Fibroblast of lung (primary cell): ENCODE results near the gene SLC22A7. TPM values are rescaled to one million over a fixed set of nuclear protein-coding genes. Genes with fewer than 3 reads are reported as not detected.

ENCODE experiments used
- DNase-seq, 2 donors: peaks; one replicate each; pipeline versions ENCODE4 v3.0.0 to v3.0.0-alpha.2; 2010; ENCODE audit warnings: low read depth in 2 of 2
- H2AFZ ChIP-seq: 2 replicates; pipeline ENCODE4 v1.5.1; 2012; ENCODE audit warnings: low read length, control low read depth, inconsistent platforms
- H3K27ac ChIP-seq: 2 replicates; pipeline ENCODE4 v1.5.1; 2011; ENCODE audit warnings: low read length, control low read depth; ENCODE audit not compliant: insufficient read depth
- H3K27me3 ChIP-seq: 2 replicates; pipeline ENCODE4 v1.5.1; 2011; ENCODE audit warnings: mild to moderate bottlenecking, low read length; ENCODE audit not compliant: control insufficient read depth, insufficient read depth
- H3K36me3 ChIP-seq: 2 replicates; pipeline ENCODE4 v1.5.1; 2011; ENCODE audit warnings: low read length; ENCODE audit not compliant: control insufficient read depth, insufficient read depth
- H3K4me1 ChIP-seq: 2 replicates; pipeline ENCODE4 v1.5.1; 2011; ENCODE audit warnings: low read length; ENCODE audit not compliant: control insufficient read depth, insufficient read depth; ENCODE audit errors: extremely low read depth
- H3K4me2 ChIP-seq: 2 replicates; pipeline ENCODE4 v1.5.1; 2011; ENCODE audit warnings: low read length, control low read depth; ENCODE audit not compliant: insufficient read depth; ENCODE audit errors: extremely low read depth
- H3K4me3 ChIP-seq, 4 experiments: fragments of 200-600 bp in 1 of 4; sonication (generic) in 1 of 4; replicated peaks in 1 of 4; 2 replicates each; pipeline ENCODE4 v1.5.1; 2011 to 2016; ENCODE audit warnings: low read length in 4 of 4, low read depth in 3 of 4, mild to moderate bottlenecking in 3 of 4, control low read depth in 2 of 4, inconsistent platforms in 1 of 4, mixed read lengths in 1 of 4; ENCODE audit not compliant: insufficient read depth in 1 of 4; ENCODE audit errors: control extremely low read depth in 1 of 4
- H3K79me2 ChIP-seq: 2 replicates; pipeline ENCODE4 v1.5.1; 2012; ENCODE audit warnings: mild to moderate bottlenecking, low read length, inconsistent platforms; ENCODE audit not compliant: control insufficient read depth, insufficient read depth
- H3K9ac ChIP-seq: 2 replicates; pipeline ENCODE4 v1.5.1; 2011; ENCODE audit warnings: mild to moderate bottlenecking, low read length, control low read depth; ENCODE audit not compliant: insufficient read depth
- H3K9me3 ChIP-seq: 2 replicates; pipeline ENCODE4 v1.5.1; 2012; ENCODE audit warnings: low read depth, low read length; ENCODE audit not compliant: control insufficient read depth, insufficient read depth
- H4K20me1 ChIP-seq: 2 replicates; pipeline ENCODE4 v1.5.1; 2011; ENCODE audit warnings: low read length; ENCODE audit not compliant: control insufficient read depth, insufficient read depth; ENCODE audit errors: extremely low read depth
- CTCF ChIP-seq, 2 donors: IDR thresholded peaks in 1 of 2; conservative IDR thresholded peaks in 1 of 2; 1 replicate in 1 of 2; 2 replicates in 1 of 2; pipeline ENCODE4 v1.5.1; 2011 to 2012; ENCODE audit warnings: low read length in 2 of 2, control low read depth in 1 of 2, inconsistent platforms in 1 of 2, low read depth in 1 of 2, mild to moderate bottlenecking in 1 of 2
- EZH2 ChIP-seq: IDR thresholded peaks from 2 replicates; pipeline ENCODE4 v1.5.1; 2012; ENCODE audit warnings: low read length, control low read depth, mild to moderate bottlenecking; ENCODE audit errors: missing control alignments
- polyA plus RNA-seq, 2 donors: library from polyadenylated mRNA; depleted of rRNA in 1 of 2; stranded (reverse) in 1 of 2; unstranded in 1 of 2; fragments of >200 nt; gene quantifications; 2 replicates each; pipeline ENCODE4 v1.2.1, GENCODE V29; 2011 to 2012; ENCODE audit warnings: missing spikeins in 1 of 2
- total RNA-seq: library from RNA; depleted of rRNA; stranded (reverse); fragments of >200 nt; gene quantifications from 2 replicates; pipeline ENCODE4 v1.2.1, GENCODE V29; 2014

The SLC22A7 gene
- total and polyA plus RNA-seq, 2 donors (not counting 1 experiment from before 2014, with no cell fraction given), result not detected

- Histone ChIP-seq H3K9me3 (no peaks in the 10 kb centered on the region), H3K4me1 (no peaks in the 10 kb centered on the region), H3K4me2 (no peak overlapping the region), H4K20me1 (no peaks in the 10 kb centered on the region), H2AFZ (no peak overlapping the region), H3K36me3 (no peaks in the 10 kb centered on the region), H3K27ac (no peak overlapping the region), H3K79me2 (no peaks in the 10 kb centered on the region), H3K9ac (no peak overlapping the region), H3K4me3 (no peak overlapping the region), H3K27me3 (no peaks in the 10 kb centered on the region)
- no peak for TF ChIP-seq EZH2
- no peak for TF ChIP-seq CTCF (conservative IDR thresholded peaks at IDR 0.05 in 1 of 2, IDR thresholded peaks at IDR 0.05 in 1 of 2; ENCODE audit: low read depth in 1 of 2, low read length in 2 of 2)
- DNase-seq, result no peak
Observed at GRCh38 chr6:43325876-43326275, 27.8 kb downstream of the SLC22A7 start.

GRCh38 chr6:43328528-43328927, 30.5 kb downstream of the SLC22A7 start:
- Histone ChIP-seq H4K20me1 (no peaks in the 10 kb centered on the region), H3K27me3 (no peaks in the 10 kb centered on the region), H3K9me3 (no peaks in the 10 kb centered on the region), H3K27ac (no peak overlapping the region), H3K4me2 (no peak overlapping the region), H3K4me1 (no peaks in the 10 kb centered on the region), H3K36me3 (no peaks in the 10 kb centered on the region), H3K9ac (no peak overlapping the region), H3K79me2 (no peaks in the 10 kb centered on the region), H3K4me3 (no peak overlapping the region), H2AFZ (no peak overlapping the region)
- DNase-seq, result no peak
- TF ChIP-seq EZH2 (no peak), CTCF (conservative IDR thresholded peaks at IDR 0.05 in 1 of 2, IDR thresholded peaks at IDR 0.05 in 1 of 2; ENCODE audit: low read depth in 1 of 2, low read length in 2 of 2) (no peak)

- H3K4me3 ChIP-seq, result no peak overlapping the region
- no peak overlapping the region for H3K9ac ChIP-seq
- H3K27me3 ChIP-seq, result no peaks in the 10 kb centered on the region
- no peaks in the 10 kb centered on the region for H3K79me2 ChIP-seq
- no peak for DNase-seq
- H3K27ac ChIP-seq, result no peak overlapping the region
- no peaks in the 10 kb centered on the region for H3K36me3 ChIP-seq
- no peaks in the 10 kb centered on the region for H3K9me3 ChIP-seq
- no peak overlapping the region for H2AFZ ChIP-seq
- TF ChIP-seq CTCF (conservative IDR thresholded peaks at IDR 0.05 in 1 of 2, IDR thresholded peaks at IDR 0.05 in 1 of 2; ENCODE audit: low read depth in 1 of 2, low read length in 2 of 2) (no peak), EZH2 (no peak)
- no peaks in the 10 kb centered on the region for H3K4me1 ChIP-seq
- no peaks in the 10 kb centered on the region for H4K20me1 ChIP-seq
- H3K4me2 ChIP-seq, result no peak overlapping the region
Observed at GRCh38 chr6:43331470-43331869, 33.4 kb downstream of the SLC22A7 start.
